Measurements from ENCODE around the gene GALNT12. TPM values are rescaled to one million over a fixed set of nuclear protein-coding genes. Genes with fewer than 3 reads are reported as not detected.
A peak's percentile ranks its signal among the peaks of the same experiment; 100 is the strongest.

Gene GALNT12
- total RNA-seq, 1 donor from 2014 or later, result 10.2 TPM

DNA sequence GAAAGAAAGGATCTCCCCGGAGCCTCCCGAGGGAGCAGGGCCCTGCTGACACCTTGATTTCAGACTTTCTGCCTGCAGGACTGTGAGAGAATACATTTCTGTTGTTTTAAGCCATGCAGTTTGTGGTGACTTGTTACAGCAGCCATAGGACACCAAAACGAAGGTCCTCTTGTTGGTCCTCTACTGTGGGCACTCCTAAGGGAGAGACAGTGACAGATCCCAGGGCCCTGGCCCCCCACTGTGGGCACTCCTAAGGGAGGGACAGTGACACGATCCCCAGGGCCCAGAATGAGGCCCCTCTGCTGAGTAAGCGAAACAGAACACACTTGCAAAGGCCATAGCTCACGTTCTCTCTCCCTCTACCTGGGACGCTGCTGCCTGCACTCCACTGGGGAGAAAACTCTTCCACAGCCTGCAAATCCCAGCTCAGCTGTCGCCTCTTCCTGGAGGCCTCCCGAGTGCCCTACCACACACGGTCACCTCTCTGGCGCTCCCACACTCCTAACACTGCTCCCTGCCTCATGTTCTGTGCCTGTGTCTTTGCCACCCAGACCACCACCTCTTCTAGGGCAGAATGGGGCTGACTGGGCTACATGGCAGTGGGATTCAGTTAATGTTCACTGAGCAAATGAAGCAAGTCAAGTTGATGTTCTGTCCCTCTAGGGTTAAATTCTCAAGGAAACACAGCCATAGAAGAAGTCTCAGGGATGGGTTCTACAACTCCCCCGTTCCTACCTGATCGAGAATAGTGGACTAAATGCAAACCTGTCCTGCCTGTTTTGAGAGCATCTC, 34.9 kb upstream of the GALNT12 start:
- H3K4me3 ChIP-seq (ENCODE audit: low read depth, low read length), result no peak overlapping the region
- H3K27me3 ChIP-seq (ENCODE audit: control insufficient read depth, insufficient read depth, low read length), result no peaks in the 10 kb centered on the region
- TF ChIP-seq, protein P1, sequence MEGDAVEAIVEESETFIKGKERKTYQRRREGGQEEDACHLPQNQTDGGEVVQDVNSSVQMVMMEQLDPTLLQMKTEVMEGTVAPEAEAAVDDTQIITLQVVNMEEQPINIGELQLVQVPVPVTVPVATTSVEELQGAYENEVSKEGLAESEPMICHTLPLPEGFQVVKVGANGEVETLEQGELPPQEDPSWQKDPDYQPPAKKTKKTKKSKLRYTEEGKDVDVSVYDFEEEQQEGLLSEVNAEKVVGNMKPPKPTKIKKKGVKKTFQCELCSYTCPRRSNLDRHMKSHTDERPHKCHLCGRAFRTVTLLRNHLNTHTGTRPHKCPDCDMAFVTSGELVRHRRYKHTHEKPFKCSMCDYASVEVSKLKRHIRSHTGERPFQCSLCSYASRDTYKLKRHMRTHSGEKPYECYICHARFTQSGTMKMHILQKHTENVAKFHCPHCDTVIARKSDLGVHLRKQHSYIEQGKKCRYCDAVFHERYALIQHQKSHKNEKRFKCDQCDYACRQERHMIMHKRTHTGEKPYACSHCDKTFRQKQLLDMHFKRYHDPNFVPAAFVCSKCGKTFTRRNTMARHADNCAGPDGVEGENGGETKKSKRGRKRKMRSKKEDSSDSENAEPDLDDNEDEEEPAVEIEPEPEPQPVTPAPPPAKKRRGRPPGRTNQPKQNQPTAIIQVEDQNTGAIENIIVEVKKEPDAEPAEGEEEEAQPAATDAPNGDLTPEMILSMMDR (IDR thresholded peaks at IDR 0.05; ENCODE audit: insufficient read depth, low read length, poor library complexity, severe bottlenecking), result no peak
- peaks cover 5% of the 10 kb centered on the region for H3K36me3 ChIP-seq (ENCODE audit: control insufficient read depth, insufficient read depth, low read length)
- DNase-seq (ENCODE audit: low read depth), result no peak

DNA sequence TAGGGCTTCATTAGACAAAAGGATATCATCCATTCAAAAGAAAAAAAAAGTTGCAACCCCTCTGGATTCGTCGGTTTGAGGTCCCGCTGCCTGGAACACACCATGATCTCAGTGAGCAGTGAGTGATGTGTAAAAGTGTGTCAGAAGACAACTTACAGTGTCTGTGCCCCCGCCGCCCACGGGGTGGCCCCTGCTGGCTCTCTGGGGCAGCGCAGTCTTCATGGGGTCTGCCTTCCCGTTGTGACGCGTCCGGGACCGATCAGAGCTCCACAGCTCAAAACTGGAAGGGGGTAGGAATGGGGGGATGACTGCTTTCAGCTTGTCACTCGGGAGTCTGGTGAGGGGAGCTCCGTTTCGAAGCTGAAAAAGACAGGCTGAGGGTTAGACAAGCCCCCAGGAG, 33.7 kb upstream of the GALNT12 start:
- Histone ChIP-seq H3K4me3 (ENCODE audit: low read depth, low read length) (no peak overlapping the region), H3K27me3 (ENCODE audit: control insufficient read depth, insufficient read depth, low read length) (no peaks in the 10 kb centered on the region), H3K36me3 (ENCODE audit: control insufficient read depth, insufficient read depth, low read length) (peaks cover 4% of the 10 kb centered on the region)
- DNase-seq (ENCODE audit: low read depth), result no peak
- TF ChIP-seq, protein P1 (IDR thresholded peaks at IDR 0.05; ENCODE audit: insufficient read depth, low read length, poor library complexity, severe bottlenecking), result peak; percentile 17

DNA sequence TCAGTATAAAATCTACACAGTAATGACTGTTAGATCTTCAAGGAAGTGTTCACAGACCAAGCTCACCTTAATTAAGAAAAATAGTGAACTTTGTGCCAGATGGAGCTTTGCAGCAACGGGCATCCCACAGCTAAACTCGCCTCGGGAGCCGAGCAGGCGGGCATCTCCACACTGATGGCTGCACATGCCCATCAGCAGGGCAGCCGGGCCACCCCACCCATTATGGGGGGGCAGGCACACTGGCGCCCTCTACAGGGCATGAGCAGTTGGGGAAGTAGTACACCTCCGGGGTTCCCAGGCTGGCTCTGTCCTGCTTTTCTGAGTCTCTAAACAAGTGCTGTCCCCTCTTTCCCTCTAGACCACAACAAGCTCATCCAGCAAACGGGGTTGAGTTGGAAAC, 32.7 kb upstream of the GALNT12 start:
- Histone ChIP-seq H3K27me3 (ENCODE audit: control insufficient read depth, insufficient read depth, low read length) (no peaks in the 10 kb centered on the region), H3K4me3 (ENCODE audit: low read depth, low read length) (no peak overlapping the region), H3K36me3 (ENCODE audit: control insufficient read depth, insufficient read depth, low read length) (peaks cover 4% of the 10 kb centered on the region)
- no peak for DNase-seq (ENCODE audit: low read depth)
- TF ChIP-seq, protein P1 (IDR thresholded peaks at IDR 0.05; ENCODE audit: insufficient read depth, low read length, poor library complexity, severe bottlenecking), result peak; percentile 76

DNA sequence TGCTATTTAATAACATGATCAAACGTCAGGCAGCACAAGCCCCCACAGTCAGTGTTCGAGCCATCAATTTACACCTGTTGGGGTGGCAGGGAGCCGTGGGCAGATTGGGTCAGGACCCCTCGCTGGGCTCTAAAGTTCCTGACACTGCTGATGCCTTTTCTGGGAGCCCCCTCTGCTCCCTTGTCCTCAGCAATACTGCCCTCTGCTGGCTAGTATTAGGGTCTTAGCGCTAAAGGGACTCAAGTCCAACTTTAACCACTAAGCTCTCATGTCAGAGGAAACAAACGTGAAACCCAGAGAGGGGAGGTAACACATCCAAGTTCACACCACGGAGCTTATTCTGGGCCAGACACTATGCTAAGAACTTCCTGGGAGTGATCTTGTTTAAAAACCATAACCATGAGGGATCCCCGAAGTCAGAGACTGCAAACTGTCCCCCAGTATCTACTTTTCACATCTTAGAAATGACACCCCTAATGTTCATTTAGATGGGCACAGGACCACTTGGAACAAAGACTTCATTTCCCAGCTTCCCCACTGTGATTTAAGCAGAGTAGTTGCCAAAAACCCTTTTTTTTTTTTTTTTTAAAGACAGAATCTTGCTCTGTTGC, 31.5 kb upstream of the GALNT12 start:
- no peak overlapping the region for H3K4me3 ChIP-seq (ENCODE audit: low read depth, low read length)
- peaks cover 4% of the 10 kb centered on the region for H3K36me3 ChIP-seq (ENCODE audit: control insufficient read depth, insufficient read depth, low read length)
- no peak for DNase-seq (ENCODE audit: low read depth)
- H3K27me3 ChIP-seq (ENCODE audit: control insufficient read depth, insufficient read depth, low read length), result no peaks in the 10 kb centered on the region
- TF ChIP-seq, protein P1 (IDR thresholded peaks at IDR 0.05; ENCODE audit: insufficient read depth, low read length, poor library complexity, severe bottlenecking), result peak; percentile 77

DNA sequence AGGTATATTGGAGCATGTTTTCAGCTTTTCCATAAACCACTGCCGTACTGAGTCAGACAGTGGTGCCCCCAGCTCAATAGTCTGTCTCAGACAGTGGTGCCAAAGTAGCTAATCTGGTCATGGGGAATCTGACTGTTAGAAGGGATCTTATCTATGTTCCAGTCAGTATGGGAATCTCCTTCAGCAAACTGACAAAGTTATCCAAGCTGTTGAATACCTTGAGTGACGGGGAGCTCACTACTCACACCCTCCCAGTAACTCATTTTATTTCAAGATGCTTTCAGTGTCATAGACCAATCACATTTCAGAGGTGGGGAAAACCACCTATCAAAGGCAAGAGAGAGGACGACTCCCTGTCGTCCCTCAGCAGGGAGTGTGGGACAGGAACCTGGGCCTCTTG, 29.9 kb upstream of the GALNT12 start:
- H3K36me3 ChIP-seq (ENCODE audit: control insufficient read depth, insufficient read depth, low read length), result peaks cover under 1% of the 10 kb centered on the region
- DNase-seq (ENCODE audit: low read depth), result no peak
- TF ChIP-seq, protein P1 (IDR thresholded peaks at IDR 0.05; ENCODE audit: insufficient read depth, low read length, poor library complexity, severe bottlenecking), result no peak
- no peak overlapping the region for H3K4me3 ChIP-seq (ENCODE audit: low read depth, low read length)
- no peaks in the 10 kb centered on the region for H3K27me3 ChIP-seq (ENCODE audit: control insufficient read depth, insufficient read depth, low read length)
